NCI-H82 treated with DMSO at 0.1 percent for 48 hours (cell line): ENCODE results near the gene ADH1C.
"Not testable (repeated sequence)": the region's sequence is repeated elsewhere in the genome, so short reads cannot be mapped to it uniquely, and the experiment has no call there.

Source experiments
- DNase-seq: peaks from one replicate; lab custom pipeline; 2025; ENCODE audit not compliant: unreplicated experiment; lab: John Stamatoyannopoulos, UW

ADH1C gene

DNA sequence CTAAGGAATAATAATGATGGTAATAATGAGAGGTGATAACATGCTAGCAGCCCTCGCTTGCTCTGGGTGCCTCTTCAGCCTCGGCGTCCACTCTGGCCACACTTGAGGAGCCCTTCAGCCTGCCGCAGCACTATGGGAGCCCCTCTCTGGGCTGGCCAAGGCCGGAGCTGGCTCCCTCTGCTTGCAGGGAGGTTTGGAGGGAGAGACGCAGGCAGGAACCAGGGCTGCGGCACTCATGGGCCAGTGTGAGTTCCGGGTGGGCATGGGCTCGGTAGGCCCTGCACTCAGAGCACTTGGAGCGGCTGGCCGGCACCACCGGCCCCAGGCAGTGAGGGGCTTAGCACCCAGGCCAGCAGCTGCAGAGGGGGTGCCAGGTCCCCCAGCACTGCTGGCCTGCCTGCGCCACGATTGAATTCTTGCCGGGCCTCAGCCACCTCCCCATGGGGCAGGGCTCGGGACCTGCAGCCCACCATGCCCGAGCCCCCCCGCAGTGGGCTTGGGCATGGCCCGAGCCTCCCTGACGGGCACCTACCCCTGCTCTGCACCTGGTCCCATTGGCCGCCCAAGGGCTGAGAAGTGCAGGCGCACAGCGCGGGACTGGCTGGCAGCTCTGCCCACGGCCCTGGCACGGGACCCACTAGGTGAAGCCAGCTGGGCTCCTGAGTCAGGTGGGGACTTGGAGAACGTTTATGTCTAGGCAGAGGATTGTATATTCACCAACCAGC lies 7.1 kb upstream of the ADH1C start:
- DNase-seq, result no peak

DNA sequence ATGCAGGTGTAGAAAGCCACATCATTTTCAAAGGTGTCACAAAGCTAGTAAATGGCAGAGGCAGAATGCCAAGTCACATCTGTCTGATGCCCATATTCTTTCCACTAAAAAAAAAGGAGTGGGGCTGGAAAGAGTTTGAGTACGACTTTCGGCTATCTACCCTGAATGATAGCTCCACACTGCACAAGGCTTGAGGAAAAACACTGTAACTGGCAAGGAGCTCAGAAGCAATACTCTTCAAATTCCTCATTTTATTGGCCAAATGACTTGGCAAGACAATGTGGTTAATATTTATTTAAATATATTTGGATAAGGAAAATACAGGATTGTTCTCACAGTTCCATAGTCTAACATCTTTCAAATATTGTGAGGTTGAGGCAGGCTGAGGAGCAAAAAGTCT lies 5.4 kb upstream of the ADH1C start:
- no peak for DNase-seq

DNA sequence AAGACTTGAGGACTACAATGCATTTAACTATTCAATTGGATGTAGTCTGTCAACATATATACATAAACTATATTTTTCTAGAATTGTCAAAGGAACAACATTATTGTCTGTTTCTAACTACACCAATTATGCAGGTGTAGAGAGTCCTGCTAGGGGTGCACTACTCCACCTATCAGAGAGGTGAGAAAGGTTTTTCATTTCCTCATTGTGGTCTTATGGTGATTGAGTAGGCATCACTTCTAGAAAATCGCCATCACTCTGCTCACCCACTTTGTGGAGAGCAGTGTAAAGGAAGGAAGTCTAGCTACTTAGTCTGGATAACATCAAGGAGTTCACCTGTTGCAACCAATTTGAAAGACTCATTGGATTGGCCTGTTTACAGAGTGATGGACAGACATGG lies 4.4 kb upstream of the ADH1C start:
- DNase-seq, result no peak

DNA sequence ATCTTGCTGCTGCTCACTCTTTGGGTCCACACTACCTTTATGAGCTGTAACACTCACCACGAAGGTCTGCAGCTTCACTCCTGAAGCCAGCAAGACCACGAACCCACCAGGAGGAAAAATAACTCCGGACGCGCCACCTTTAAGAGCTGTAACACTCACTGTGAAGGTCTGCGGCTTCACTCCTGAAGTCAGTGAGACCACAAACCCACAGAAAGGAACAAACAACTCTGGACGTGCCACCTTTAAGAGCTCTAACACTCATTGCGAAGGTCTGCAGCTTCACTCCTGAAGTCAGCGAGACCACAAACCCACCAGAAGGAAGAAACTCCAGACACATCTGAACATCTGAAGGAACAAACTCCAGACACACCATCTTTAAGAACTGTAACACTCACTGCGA lies 3.6 kb upstream of the ADH1C start:
- not testable (repeated sequence) for DNase-seq

DNA sequence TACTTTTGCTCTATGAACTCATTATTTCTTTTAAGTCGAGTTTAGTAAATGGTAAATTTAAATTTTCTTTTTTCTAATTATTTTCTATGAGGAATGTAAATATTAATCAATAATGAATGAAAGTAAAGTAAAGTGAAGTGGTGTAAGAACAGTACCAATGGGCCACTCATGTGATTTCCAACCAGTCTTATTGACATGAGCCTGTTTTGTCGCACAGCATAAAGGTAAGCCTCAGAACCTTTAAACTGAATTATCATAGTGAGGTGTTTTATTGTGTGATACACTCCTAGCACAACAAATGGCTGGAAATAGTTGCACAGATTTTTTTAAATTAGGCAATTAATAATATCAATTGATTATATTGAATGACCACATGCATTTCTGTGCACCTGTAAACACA lies 1.1 kb downstream of the ADH1C start:
- DNase-seq, result no peak

DNA sequence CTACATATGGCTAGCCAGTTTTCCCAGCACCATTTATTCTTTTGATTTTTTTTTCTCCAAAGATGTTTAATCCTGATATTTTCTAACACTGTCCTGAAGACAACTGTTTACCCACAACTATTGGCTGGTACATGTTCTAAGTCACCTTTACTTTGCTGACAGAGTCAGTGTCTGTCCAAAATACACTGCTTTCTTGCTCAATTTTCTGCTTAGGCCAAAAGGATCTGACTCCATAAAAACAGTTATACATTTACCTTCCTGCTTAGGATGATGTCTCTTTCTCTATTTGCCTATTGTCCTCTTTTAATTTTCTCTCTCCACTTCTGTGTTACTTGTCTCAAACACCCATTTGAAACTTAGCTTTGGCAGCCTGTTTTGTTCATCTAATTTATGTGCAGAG lies 3.2 kb downstream of the ADH1C start:
- DNase-seq, result no peak

DNA sequence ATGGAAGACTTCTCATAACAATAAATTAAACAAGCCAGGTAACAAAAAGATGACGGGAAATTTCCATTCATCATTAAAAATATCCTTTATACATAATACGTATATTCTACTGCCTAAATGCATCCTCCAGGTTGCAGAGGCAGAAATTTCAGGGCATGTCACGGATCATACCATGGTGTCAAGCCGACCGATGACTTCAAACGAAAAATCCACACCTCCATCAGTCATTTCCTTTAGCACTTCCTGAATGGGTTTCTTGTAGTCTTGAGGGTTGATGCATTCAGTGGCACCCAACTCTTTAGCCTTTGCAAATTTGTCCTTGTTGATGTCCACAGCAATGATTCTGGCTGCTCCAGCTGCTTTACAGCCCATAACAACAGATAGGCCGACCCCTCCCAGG lies 9.9 kb downstream of the ADH1C start:
- DNase-seq, result not testable (repeated sequence)

DNA sequence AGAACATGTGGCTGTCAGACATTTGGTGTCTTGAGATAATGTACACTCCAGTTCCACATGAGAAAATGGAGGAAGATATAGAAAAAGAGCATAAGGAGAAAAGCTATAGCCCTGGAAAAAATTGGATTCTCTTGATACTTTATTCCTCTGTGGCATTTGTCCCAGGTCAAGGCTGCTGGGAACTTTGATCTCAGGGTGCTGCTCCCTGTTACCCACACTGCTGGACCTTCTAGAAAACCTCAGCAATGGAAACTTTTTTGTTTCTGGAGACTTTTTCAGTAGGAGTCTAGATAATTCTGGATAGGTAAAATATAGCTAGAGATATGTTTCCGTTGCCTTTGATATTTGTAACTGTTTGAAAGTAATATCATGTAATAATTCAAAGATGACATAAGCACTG lies 11.1 kb downstream of the ADH1C start:
- no peak for DNase-seq

DNA sequence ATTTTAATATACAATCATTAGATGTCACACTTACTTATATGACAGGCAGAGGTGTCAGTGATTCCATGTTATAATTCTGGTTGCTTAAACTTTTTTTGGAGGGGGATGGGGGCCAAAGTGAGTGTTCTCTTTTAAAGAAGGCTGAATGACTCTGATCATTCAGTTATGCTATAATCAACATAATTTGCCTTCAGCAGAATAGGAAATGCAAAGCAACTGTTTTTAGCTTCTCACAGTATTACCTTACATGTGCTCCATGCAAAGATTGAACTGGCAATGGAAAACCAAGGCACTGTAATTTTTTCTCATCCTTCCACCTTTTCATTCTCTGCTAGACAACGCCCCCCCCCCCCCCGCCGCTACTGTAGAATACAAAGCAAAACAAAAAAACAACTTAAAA lies 13.4 kb downstream of the ADH1C start:
- DNase-seq, result no peak

DNA sequence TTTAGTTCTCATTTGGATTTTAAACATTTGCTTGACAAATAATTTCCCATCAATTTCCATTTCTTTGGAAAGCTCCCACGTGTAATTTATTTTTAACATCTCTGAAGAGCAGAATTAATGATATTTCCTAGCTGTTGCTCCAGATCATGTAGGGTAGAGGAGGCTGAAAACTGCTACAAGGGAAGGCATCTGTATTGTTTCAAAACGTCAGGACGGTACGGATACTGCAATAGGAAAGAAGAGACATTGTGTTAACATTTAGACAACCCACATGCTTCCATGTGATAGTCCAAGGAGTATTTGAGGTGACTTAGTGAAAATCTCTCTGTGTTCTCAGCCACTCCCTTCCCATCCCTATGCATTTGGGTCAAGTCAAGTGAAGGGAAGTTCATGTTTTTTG lies 16.0 kb downstream of the ADH1C start:
- no peak for DNase-seq

DNA sequence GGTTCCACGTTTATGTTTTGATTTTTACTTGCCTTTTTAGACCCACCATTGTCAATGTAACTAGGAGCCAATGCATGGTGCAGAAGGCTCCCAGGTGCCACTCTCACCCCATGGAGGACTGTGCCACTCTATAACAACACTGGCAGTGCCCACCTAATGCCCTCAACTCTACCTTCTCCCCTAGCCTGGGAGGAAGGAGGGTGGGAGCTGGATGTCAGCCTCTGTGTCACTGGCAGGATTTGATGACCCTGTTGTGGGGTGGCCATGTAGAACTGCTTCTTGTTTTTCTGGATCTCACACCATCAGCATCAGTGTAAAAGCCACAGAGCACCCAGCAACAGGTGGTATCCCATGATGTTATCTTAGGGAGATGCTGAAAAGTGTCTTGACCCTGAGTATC lies 17.7 kb downstream of the ADH1C start:
- DNase-seq, result no peak

DNA sequence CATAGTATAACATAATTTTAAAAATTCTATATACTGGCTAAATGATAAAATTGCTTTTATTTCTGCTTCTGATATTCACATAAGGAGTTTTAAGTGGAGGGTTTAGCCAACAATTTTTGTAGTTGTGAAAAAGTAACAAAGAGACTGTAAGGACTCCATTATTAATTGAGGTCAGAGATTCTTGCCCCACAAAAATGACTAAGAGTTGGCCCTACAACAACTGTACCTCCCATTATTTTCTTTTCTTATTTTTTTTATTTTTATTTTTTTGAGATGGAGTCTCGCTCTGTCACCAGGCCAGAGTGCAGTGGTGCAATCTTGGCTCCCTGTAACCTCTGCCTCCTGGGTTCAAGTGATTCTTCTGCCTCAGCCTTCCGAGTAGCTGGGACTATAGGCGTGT lies 21.9 kb downstream of the ADH1C start:
- DNase-seq, result no peak

DNA sequence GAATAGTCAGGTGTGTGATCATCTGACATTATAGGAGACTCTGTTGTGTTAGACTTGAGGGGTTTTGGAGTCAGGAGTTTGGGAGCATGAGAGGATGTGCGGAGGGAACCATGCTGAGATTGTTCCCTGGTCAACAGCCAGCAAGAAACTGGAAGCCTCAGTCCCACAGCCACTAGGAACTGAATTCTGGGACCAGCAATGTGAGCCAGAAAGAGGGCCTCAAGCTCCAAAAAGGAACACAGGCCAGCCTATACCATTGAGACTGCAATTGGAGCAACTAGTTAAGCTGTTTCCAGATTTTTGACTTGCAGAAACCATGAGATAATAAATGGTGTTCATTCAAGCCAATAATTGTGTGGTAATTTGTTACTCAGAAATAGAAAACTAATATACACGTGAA lies 22.7 kb downstream of the ADH1C start:
- no peak for DNase-seq

DNA sequence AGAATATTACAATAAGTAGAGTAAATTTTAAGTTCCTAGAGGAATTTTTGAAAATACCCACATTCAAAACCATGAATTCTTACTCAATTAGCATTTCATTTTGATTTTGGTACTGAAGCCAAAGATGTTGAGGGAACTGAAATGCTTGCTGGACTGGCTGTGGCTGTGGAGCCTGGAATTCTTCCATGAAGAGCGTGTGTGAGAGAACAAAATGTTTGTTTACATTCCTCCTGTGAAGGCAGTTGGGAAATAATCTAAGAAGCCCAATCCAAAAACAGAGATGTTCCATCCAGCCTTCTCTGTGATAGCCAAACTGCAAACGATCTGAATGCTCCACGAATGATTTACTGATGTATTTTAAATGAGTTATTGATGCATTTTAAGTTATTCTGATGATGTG lies 27.6 kb downstream of the ADH1C start:
- DNase-seq, result no peak

DNA sequence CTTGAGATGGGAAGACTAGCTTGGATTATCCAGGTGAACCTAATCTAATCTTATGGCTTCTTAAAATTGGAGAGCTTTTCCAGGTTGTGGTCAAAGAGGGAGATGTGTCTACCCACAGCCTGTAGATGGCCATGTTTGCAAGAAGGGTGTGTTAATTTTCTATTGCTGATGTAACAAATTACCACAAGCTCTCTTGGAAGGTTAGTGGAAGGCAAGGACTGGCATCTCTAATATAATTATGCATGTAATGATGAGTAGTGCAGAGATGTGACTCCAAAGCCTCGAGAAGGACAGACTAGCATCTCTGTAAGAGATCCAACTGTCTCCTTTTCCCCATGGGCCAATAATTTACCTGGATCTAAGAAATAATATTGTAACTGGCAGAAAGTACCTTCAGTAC lies 28.2 kb downstream of the ADH1C start:
- DNase-seq, result no peak

DNA sequence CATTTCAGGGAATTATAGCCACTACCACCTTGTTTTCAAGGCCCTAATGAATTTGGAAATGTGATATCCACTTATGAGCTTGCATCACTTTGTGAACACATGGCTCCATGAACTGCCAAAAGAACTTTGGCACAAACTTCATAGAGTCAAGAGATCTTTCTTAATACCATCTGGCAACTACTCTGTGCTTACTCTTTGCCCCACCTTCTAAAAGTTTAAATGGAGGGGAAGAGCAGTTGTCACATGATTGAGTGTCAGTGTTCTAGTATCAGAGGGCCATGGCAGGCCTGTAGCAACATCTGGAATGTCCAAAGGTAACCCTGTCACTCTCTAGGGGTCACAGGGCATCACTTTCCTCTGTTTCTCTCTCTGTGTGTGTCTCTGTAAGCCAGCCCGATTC lies 28.8 kb downstream of the ADH1C start:
- no peak for DNase-seq

DNA sequence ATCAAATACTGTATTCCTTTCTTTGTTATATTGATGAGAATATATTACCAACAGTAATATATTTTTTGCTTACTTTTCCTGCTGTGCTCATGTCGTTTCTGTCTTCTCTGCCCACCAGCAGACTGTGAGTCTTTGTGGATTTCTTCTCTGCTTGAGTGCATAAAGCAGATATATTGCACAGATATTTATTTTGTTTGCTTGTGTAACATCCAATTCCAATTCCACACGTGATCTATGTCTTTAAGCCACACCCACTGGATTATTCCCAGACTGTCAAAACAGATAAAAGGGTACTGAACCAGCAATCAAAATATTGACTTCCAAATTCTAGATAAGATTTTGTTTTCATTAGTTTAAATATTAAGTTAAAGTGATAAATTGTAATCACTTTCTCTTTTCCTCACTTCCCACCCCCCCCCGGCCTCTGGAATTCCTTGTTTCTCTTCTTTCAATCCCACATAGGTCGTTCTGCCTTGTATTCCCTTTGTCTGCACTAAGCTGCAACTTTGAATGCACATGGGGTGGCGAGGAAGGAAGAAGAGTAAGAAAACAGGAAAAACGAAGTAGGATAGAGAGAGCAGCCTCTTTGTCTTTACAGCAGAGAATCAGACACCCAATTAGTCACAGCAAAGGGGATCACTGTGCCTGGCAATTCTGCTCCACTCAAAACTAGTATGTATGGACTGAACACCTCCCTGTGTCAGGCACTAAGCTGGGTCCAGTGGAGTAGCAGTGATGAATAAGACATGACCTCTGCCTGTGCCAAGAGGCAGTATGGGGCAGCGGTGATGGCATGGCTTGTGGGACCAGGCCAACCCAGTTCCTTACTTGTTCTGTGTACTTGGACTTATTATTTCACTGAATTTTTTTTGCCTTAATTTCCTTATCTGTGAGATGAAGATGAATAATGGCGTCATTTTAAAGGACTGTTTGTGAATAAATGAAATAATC lies 31.0 kb downstream of the ADH1C start, which contains the start of gene ADH1B:
ADH1B (minus strand) TSS at position 161 of the 951 bp plus-strand sequence; CDS start at position 91, 70 bp downstream.
- DNase-seq, result no peak

DNA sequence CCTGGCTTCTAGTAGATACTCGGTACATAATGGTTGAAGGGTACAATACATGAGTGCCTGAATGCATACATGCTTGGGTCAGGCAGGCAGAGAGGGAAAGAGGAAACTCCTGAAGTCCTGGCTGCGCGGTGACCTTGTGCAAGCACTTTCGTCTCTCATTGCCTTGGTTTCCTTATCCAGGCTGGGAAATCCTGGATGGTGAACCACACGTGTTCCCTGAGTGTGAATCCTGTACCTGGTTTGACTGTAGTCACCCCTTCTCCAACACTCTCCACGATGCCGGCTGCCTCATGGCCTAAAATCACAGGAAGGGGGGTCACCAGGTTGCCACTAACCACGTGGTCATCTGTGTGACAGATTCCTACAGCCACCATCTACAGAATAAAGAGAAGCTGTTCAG lies 34.7 kb downstream of the ADH1C start:
- DNase-seq, result not testable (repeated sequence)

DNA sequence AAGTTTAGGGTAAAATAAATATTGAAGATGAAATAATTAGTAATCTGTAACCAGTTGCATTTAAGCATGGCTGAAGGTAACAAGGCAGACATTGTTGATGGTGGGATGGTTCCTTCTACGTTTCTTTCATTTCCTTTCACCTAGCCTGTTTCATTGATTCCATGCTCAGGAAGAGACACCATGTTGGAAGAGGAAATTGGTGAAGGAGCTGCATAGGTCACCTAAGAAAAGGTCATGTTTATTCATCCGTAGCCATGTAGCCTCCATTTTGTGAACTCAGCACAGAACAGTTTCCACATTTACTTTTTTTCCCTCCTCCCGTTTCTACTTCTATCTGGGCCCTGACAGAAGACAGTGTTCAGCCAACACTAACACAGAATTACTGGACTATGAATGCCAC lies 35.2 kb downstream of the ADH1C start:
- DNase-seq, result no peak

DNA sequence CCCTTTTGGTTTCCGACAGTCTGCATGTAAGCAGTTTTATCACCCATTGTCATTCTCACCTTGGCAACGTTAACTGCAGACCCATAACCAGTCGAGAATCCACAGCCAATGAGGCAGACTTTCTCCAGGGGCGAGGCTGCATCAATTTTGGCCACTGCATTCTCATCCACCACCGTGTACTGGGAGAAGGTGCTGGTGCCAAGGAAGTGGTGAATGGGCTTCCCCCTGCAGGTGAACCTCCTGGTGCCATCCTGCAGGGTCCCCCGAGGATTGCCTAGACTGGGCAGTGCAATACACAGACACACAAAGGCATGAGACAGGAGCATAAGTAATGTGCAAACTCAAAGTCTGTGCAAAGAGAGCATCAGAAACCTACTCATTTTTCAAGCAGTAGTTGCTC lies 36.7 kb downstream of the ADH1C start:
- no peak for DNase-seq

DNA sequence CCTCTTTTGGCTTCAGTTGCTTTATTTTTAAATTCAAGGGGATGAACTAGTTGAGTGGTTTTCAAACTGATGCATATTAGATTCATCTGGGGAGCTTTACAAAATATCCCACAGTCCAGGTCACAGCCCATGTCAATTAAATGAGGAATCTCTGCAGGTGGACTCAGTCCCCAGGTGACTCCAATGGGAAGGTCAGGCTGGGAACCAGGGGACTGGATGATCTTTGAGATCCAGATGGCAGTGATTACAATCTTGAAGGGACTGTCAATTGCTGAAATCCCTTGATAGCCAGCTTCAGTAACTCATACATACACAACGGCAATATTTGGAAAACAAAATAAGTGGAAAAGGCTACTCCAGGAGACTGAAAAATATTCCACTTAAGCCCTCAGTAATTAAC lies 38.3 kb downstream of the ADH1C start:
- no peak for DNase-seq

DNA sequence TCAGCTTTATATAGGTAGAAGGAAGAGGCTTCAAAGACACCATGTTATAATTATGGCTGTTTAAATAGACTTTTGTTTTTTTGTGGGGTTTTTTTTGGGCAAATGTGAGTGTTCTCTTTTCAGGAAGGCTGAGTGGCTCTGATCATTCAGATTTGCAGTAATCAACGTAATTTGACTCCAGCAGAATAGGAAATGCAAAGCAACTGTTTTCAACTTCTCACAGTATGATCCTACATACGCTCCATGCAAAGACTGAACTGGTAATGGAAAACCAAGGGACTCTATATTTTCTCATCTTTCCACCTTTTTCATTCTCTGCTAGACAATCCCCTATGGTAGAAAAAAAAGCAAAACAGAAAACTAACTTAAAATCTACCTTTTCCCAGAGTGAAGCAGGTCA lies 42.2 kb downstream of the ADH1C start:
- DNase-seq, result no peak
